H9 (cell line): ENCODE data around the gene LRP1B. TPM values are rescaled to one million over a fixed set of nuclear protein-coding genes. Genes with fewer than 3 reads are reported as not detected.

Experiments
- DNase-seq: peaks from one replicate; pipeline ENCODE4 v3.0.0-alpha.2; 2017
- H2AFZ ChIP-seq: one replicate; pipeline ENCODE4 v1.6.1; 2013; ENCODE audit warnings: mild to moderate bottlenecking, low read length, control low read depth, moderate library complexity
- H2AK5ac ChIP-seq: 2 replicates; pipeline ENCODE4 v1.6.1; 2013; ENCODE audit warnings: low read length, control low read depth, mixed read lengths; ENCODE audit not compliant: insufficient read length
- H2BK120ac ChIP-seq: one replicate; pipeline ENCODE4 v1.6.1; 2013; ENCODE audit warnings: low read depth, mild to moderate bottlenecking, low read length, control low read depth, inconsistent platforms; ENCODE audit not compliant: poor library complexity, severe bottlenecking
- H2BK12ac ChIP-seq: 2 replicates; pipeline ENCODE4 v1.6.1; 2013; ENCODE audit warnings: low read length, control low read depth, mixed read lengths, low read depth; ENCODE audit not compliant: insufficient read length
- H2BK15ac ChIP-seq: 2 replicates; pipeline ENCODE4 v1.6.1; 2013; ENCODE audit warnings: low read depth, low read length, control low read depth
- H2BK20ac ChIP-seq: one replicate; pipeline ENCODE4 v1.6.1; 2013; ENCODE audit warnings: low read depth, mild to moderate bottlenecking, low read length, control low read depth, inconsistent platforms; ENCODE audit not compliant: poor library complexity, severe bottlenecking
- H2BK5ac ChIP-seq: 2 replicates; pipeline ENCODE4 v1.6.1; 2013; ENCODE audit warnings: low read length, control low read depth, mixed read lengths; ENCODE audit not compliant: insufficient read length
- H3K14ac ChIP-seq: 2 replicates; pipeline ENCODE4 v1.6.1; 2013; ENCODE audit warnings: low read length, control low read depth; ENCODE audit not compliant: insufficient read depth
- H3K18ac ChIP-seq: 2 replicates; pipeline ENCODE4 v1.6.1; 2013; ENCODE audit warnings: low read depth, mild to moderate bottlenecking, mixed read lengths, low read length, control low read depth; ENCODE audit not compliant: insufficient read length
- H3K23ac ChIP-seq: 2 replicates; pipeline ENCODE4 v1.6.1; 2013; ENCODE audit warnings: low read length, control low read depth, mixed read lengths, low read depth; ENCODE audit not compliant: insufficient read length
- H3K23me2 ChIP-seq: 2 replicates; pipeline ENCODE4 v1.6.1; 2013; ENCODE audit warnings: low read depth, mild to moderate bottlenecking, mixed read lengths, low read length, control low read depth; ENCODE audit not compliant: insufficient read length, poor library complexity, severe bottlenecking
- H3K27ac ChIP-seq: 2 replicates; pipeline ENCODE4 v1.5.1; 2013; ENCODE audit warnings: low read length, control low read depth, mixed read lengths, low read depth; ENCODE audit not compliant: insufficient read length
- H3K27me3 ChIP-seq: 2 replicates; pipeline ENCODE4 v1.6.1; 2013; ENCODE audit warnings: low read length, control low read depth, inconsistent platforms; ENCODE audit not compliant: insufficient read depth
- H3K4ac ChIP-seq: 2 replicates; pipeline ENCODE4 v1.6.1; 2013; ENCODE audit warnings: low read depth, mild to moderate bottlenecking, control low read depth, inconsistent platforms, low read length, moderate library complexity
- H3K4me1 ChIP-seq: 2 replicates; pipeline ENCODE4 v1.6.1; 2013; ENCODE audit warnings: low read length, control low read depth, inconsistent platforms; ENCODE audit not compliant: insufficient read depth
- H3K4me2 ChIP-seq: 2 replicates; pipeline ENCODE4 v1.6.1; 2013; ENCODE audit warnings: low read length, control low read depth, mixed read lengths; ENCODE audit not compliant: insufficient read length, insufficient read depth
- H3K56ac ChIP-seq: 2 replicates; pipeline ENCODE4 v1.6.1; 2013; ENCODE audit warnings: low read depth, mild to moderate bottlenecking, mixed read lengths, low read length, control low read depth; ENCODE audit not compliant: insufficient read length
- H3K79me1 ChIP-seq: 2 replicates; pipeline ENCODE4 v1.6.1; 2013; ENCODE audit warnings: low read depth, mild to moderate bottlenecking, moderate library complexity, low read length, control low read depth, inconsistent platforms; ENCODE audit not compliant: insufficient read depth, poor library complexity, severe bottlenecking
- H3K79me2 ChIP-seq: 2 replicates; pipeline ENCODE4 v1.6.1; 2013; ENCODE audit warnings: low read length, control low read depth, inconsistent platforms; ENCODE audit not compliant: insufficient read depth
- H3K9ac ChIP-seq: 2 replicates; pipeline ENCODE4 v1.6.1; 2013; ENCODE audit warnings: low read length, control low read depth, mixed read lengths; ENCODE audit not compliant: insufficient read length; ENCODE audit errors: extremely low read depth
- H3K9me3 ChIP-seq: one replicate; pipeline ENCODE4 v1.6.1; 2013; ENCODE audit warnings: low read depth, low read length, inconsistent platforms; ENCODE audit not compliant: control insufficient read depth
- H3T11ph ChIP-seq: one replicate; pipeline ENCODE4 v1.6.1; 2013; ENCODE audit warnings: mild to moderate bottlenecking, low read length, control low read depth, inconsistent platforms
- H4K20me1 ChIP-seq: one replicate; pipeline ENCODE4 v1.6.1; 2013; ENCODE audit not compliant: control insufficient read depth, insufficient read length, insufficient read depth
- H4K5ac ChIP-seq: 2 replicates; pipeline ENCODE4 v1.6.1; 2013; ENCODE audit warnings: low read depth, mild to moderate bottlenecking, mixed read lengths, low read length, control low read depth; ENCODE audit not compliant: insufficient read length
- H4K8ac ChIP-seq: replicated peaks from 2 replicates; pipeline ENCODE4 v1.6.1; 2013; ENCODE audit warnings: low read length, control low read depth, mixed read lengths, low read depth; ENCODE audit not compliant: insufficient read length
- H4K91ac ChIP-seq: 2 replicates; pipeline ENCODE4 v1.6.1; 2013; ENCODE audit warnings: low read depth, mild to moderate bottlenecking, moderate library complexity, mixed read lengths, low read length, control low read depth; ENCODE audit not compliant: insufficient read length
- H3K27ac Mint-ChIP-seq, 3 experiments: 2 replicates in 2 of 3; 3 replicates in 1 of 3; pipeline ENCODE4 v1.8.0; 2020 to 2021; ENCODE audit warnings: mixed read lengths in 3 of 3, mild to moderate bottlenecking in 1 of 3, moderate library complexity in 1 of 3
- H3K27me3 Mint-ChIP-seq: 2 replicates; pipeline ENCODE4 v1.8.0; 2021; ENCODE audit warnings: low read depth, mild to moderate bottlenecking, moderate library complexity, mixed read lengths
- H3K36me3 Mint-ChIP-seq, 3 experiments: 2 replicates in 2 of 3; 3 replicates in 1 of 3; pipeline ENCODE4 v1.8.0; 2020 to 2021; ENCODE audit warnings: low read depth in 3 of 3, mixed read lengths in 3 of 3; ENCODE audit not compliant: insufficient read depth in 1 of 3
- H3K4me1 Mint-ChIP-seq, 2 experiments: 2 replicates each; pipeline ENCODE4 v1.8.0; 2020; ENCODE audit warnings: mixed read lengths in 2 of 2
- H3K4me3 Mint-ChIP-seq, 2 experiments: 2 replicates in 1 of 2; 3 replicates in 1 of 2; pipeline ENCODE4 v1.8.0; 2020 to 2021; ENCODE audit warnings: mild to moderate bottlenecking in 2 of 2, mixed read lengths in 2 of 2, moderate library complexity in 1 of 2
- H3K9me3 Mint-ChIP-seq, 2 experiments: 2 replicates in 1 of 2; 3 replicates in 1 of 2; pipeline ENCODE4 v1.8.0; 2020; ENCODE audit warnings: mild to moderate bottlenecking in 2 of 2, mixed read lengths in 2 of 2, moderate library complexity in 1 of 2
- CTCF ChIP-seq: fragments of 200-600 bp; sonication (generic); conservative IDR thresholded peaks from 3 replicates; pipeline ENCODE4 v1.8.0; 2021; ENCODE audit warnings: antibody characterized with exemption, mild to moderate bottlenecking
- WGBS: extraction: QIAGEN DNeasy Blood & Tissue Kit; methylation state at CpG from one replicate; pipeline ENCODE4 v1.1.7; 2013; ENCODE audit warnings: missing lambda C conversion rate, low lambda C conversion rate, mixed read lengths; ENCODE audit not compliant: insufficient read length; ENCODE audit errors: extremely low coverage; 5-methylcytosine and 5-hydroxymethylcytosine counted together
- total RNA-seq: library from RNA; stranded (reverse); gene quantifications from 2 replicates; pipeline ENCODE4 v1.2.1, GENCODE V29; 2021

LRP1B gene
- total RNA-seq, 1 experiment from 2014 or later = not detected

DNA sequence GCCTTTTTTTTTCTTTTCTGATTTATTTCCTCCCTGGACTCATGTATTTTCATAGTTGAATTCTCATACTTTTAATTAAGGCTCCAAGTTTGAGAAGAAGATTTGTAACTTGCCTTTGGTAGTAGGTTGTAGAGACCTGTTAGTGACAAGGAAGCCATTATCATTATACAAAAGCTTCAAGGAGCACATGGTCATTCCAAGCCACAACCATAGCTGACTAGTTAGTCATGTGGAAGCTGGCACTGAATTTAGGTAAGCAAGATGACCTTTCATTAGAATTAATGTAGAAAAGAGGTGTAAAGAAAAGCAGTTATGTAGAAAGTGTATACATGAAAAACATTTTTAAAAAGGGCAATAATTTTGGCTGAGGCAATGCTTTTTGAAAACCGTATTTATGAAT is 89.7 kb downstream of the LRP1B start:
- no peak overlapping the region for H2BK5ac ChIP-seq
- no peaks in the 10 kb centered on the region for H3K79me1 ChIP-seq
- H3K4me1 ChIP-seq = peaks cover 4% of the 10 kb centered on the region; the same call in 1 of the 2 replicates
- no peak overlapping the region for H3K9ac ChIP-seq
- H3K9me3 Mint-ChIP-seq = no peaks in the 10 kb centered on the region
- H3K23me2 ChIP-seq = no peaks in the 10 kb centered on the region
- peaks cover 18 to 21% of the 10 kb centered on the region in 2 experiments for H3K4me1 Mint-ChIP-seq
- no peaks in the 10 kb centered on the region for H3K27me3 Mint-ChIP-seq
- H4K8ac ChIP-seq = no peak overlapping the region
- no CpG with 5 or more reads among the region's 1 CpG for WGBS
- no peak overlapping the region for H4K5ac ChIP-seq
- H4K91ac ChIP-seq = no peak overlapping the region
- H2BK20ac ChIP-seq = no peak overlapping the region
- H3K4me3 Mint-ChIP-seq = no peak overlapping the region
- no peaks in the 10 kb centered on the region for H3K79me2 ChIP-seq
- no peak overlapping the region for H3K27ac ChIP-seq
- H3K14ac ChIP-seq = no peak overlapping the region
- H3K56ac ChIP-seq = no peak overlapping the region
- H3K36me3 Mint-ChIP-seq = no peaks in the 10 kb centered on the region
- no peak overlapping the region for H2AK5ac ChIP-seq
- no peak for TF ChIP-seq CTCF
- H3K4me2 ChIP-seq = no peak overlapping the region
- no peak overlapping the region for H3K4ac ChIP-seq
- H2AFZ ChIP-seq = no peak overlapping the region
- H3K23ac ChIP-seq = no peak overlapping the region
- H2BK15ac ChIP-seq = no peak overlapping the region
- no peak overlapping the region for H2BK120ac ChIP-seq
- H3K27me3 ChIP-seq = no peaks in the 10 kb centered on the region
- H3K27ac Mint-ChIP-seq = no peak overlapping the region
- no peak overlapping the region for H3T11ph ChIP-seq
- no peaks in the 10 kb centered on the region for H3K9me3 ChIP-seq
- H2BK12ac ChIP-seq = no peak overlapping the region
- H3K18ac ChIP-seq = no peak overlapping the region
- DNase-seq = no peak
- H4K20me1 ChIP-seq = no peaks in the 10 kb centered on the region
